Globus pallidus (tissue), 1 donor: ENCODE results near the gene SAC3D1.
A peak's percentile ranks its signal among the peaks of the same experiment; 100 is the strongest.

Experiments used
- DNase-seq: peaks from one replicate; pipeline ENCODE4 v3.0.0-alpha.2; 2015; ENCODE audit warnings: low spot score

Gene SAC3D1

DNA sequence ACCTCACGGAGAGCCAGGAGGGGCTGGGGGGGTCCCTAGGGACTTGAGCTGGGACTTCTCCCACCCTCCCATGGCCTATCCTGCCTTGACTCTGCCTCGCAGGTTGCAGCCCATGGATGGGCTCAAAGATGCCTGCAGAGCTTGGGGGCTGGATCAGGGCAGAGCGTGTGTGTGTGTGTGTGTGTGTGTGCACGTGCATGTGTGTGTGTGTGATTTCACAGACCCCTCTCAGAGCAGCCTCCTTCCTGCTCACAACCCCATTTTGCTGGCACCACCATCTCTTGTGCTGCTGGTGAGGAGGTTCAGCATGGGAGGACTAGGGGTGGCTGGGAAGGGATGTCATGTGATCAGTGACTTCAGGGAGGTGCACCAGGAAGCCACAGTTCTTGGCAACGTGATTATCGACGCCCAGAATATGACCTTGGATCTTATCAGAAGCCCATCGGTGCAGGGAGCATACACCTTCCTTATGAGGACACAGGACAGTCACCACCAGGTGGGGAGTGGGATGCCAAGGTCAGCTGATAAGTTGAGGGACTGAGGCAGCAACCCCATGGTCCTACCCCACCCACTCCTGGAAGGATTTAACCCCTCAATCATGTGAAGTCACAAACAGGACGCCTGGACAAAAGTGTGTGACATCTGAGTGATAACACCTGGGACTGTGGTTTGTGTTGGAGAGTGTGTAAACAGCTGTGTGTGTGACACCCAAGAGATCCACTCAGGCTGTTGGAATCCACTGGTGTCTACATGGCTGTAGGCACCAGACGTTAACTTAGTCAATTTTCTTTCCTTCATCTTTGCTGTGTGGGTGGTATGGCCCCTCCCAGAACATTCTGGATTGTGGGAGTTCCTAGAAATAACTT is 19.2 kb downstream of the SAC3D1 start:
- no peak for DNase-seq

DNA sequence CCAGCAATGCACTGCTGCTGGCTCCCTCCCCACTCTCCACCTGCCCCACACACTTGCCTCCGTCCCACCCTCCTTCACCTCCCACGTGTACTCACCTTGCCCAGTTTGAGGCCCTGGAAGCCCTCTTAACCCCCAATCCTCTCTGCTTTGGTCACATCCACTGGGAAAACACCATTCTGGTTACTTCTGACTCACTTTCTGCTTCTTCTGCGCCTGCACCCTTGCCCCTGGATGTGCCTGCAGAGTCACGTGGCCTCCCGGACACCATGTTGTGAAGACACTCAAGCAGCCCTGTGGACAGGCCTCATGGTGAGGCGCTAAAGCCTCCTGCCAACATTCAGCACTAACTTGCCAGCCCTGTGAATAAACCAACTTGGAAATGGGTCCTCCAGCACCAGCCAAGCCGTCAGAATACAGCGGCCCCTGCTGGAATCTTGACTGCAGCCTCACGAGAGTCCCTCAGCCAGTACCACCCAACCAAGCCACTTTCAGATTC is 20.0 kb downstream of the SAC3D1 start:
- DNase-seq: no peak

DNA sequence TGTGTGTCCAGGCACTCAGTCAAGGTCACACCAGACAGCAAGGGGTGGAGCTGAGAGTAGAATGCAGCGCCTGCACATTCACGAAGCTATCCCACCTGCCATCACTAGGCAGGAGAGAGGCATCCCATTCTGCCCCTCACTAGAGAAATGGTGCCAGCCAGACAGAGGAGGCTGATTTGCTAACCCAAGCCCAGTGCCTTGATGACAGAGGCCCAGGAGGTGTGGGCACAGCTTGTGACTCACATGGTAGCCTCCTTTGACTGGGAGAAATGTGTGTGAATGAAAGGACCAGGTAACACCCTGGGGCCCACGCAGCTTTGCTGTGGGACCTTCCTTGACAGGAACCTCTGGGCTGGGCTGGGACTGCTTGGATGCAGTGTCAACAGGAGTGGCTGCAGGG is 22.5 kb downstream of the SAC3D1 start:
- no peak for DNase-seq

DNA sequence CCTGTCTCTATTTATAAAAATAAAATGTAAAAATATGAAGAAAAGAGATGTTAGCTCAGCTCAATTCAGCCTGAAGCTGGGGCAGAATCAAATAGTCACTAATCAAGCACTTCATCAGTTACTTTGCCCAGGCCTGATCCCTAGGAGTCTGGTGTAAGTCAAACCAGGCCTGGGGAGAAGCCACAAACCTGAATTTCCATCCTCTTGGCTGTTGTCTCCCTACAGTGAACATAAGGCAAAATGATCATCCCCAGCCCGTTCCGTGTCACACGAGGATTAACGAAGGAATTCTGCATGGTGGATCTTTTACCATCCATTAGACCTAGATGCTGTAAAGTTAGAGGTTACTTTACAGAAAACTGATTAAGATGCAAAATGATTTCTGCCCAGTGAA is 23.8 kb downstream of the SAC3D1 start:
- no peak for DNase-seq

DNA sequence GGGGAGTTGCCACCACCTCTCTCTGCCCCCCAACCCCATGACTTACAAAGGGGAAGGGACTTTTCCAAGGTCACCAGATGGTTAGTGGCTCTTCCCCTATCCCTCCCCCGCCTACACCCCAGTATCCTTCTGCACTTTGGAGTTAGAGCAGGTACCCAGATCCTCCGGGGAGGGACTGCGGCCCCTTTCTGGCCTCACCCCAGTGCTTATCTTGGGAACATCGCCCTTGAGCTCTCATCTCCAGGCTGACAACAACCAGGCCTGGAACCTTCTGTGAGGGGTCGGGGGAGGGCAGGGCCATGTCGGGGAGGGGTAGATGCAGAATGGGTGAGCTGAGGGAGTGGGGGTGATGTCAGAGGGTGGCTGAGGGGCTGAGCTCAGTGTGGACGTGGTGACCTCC is 24.8 kb downstream of the SAC3D1 start:
- no peak for DNase-seq

DNA sequence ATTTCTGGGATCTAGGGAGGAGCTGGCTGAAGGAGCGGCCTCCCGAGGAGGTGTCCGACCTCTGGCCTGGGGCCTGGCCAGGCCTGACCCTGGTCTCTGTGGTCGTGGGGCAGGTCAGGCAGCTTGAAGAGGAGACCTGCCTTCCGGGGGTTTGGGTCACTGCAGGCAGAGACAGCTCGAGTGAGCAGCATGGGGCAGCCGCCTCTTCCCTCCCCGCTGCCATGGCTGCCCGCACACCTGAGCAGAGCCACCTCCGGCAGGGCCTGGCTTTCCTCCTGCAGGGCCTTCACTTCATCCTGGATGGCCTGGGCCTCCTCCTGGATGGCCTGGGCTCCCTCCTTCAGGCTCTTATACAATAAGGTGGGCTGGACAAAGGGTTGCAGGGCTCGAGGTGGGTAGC is 25.3 kb downstream of the SAC3D1 start:
- DNase-seq: no peak

DNA sequence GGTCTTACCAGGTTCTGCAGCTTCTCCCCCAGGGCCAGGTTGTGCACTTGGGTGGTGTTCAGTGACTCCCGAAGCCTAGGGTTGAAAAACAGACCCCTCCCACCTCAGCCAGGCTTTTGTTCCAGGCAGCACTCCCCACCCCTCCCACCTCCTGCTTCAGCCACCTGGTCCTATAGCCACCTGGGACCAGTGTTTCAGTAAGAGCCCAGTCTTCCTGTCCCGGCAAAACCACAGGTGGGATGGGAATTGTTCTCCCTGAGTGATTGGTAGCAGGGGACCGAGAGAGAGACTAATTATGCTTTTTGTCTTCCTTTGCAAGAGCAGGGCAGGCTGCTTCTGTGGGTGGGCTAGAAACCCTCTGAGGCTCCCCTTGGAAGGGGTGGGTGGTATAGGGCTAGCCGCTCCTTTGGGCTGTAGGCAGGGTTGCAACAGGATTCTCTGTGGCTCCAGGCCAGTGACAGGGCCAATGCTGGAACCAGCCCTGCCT is 25.8 kb downstream of the SAC3D1 start:
- DNase-seq: no peak

DNA sequence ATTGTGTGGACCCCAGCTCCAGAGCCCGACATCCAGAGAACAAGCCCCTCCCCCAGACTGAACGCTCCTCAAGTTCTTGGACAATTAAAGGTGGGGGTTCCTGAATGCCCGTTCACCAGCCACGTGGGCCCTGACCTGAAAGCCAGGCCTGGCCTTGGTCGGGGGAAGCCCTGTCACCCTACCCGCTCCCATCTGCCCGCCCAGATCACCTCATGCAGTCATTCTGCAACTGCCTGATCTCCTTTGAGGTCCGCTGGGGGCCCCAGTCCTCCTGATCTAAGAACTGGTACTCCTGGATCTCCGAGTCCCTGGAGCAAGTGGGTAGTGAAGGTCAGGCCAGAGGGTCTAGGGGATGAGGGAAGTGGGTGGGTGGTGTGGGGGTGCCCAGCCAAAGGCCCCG is 26.4 kb downstream of the SAC3D1 start:
- DNase-seq: no peak

DNA sequence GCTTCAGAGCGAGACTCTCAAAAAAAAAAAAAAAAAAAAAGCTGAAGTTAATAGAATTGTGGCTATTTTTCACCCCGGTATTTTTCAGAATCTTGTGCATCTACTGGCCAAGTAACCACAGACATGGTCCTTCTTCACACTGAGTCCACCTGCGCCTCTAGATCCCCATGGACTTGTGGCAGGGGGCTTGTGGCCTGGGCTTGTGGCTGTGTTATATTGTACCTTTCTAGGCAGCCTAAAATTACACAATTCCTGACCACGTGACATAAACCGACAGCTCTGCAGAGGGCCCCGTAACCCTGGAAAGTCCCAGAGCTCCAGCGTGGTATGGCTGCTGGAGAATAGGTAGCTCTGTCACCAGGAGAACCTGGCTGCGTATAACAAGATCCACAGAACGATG is 28.2 kb downstream of the SAC3D1 start:
- DNase-seq: no peak

DNA sequence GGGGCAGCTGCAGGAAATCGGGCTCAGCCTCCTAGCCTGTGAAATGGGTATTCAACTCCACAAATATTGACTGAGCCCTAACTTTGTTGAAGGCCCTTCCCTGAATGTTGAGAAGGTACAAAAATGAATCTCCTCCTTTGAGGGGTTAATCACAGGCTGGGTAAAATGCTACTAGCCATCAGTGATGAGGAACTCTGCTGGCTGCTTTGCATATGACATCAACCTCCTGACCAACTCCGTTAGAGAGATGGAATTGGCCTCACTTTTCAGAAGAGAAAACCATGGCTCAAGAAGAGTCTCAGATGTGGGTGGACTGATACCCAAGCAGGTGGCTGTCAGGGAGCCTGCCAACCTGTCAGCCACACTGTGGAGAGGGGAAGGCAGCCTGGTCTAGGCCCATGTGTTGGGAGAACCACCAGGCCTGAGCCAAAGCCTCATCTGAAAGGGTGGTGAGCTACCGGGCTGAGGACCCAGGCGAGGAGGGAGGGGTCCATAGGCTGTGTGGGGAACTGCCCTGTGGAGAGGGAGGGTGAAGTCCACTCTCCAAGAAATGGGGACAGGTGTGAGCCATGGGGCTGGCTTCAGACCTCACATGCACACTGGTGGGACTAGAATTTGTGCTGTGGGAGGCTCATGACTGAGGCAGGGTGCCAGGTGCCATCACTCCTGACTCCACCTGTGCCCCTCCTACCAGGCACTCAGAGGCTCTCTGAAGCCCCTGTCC is 31.1 kb downstream of the SAC3D1 start:
- no peak for DNase-seq

DNA sequence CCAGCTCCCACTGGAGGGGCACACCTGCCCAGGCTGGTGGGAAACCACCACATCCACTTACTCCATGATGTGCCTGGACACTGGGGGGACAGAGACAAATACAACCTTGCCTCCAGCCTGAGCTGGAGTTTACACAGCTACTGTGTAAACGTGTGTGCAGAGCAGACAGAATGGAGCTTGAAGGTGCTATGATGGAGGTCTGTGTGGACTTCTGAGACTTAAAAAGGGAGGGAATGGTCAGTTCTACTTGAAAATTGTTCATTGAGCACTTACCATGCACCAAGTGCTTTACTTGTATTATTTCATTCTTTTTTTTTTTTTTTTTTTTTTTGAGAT is 31.6 kb downstream of the SAC3D1 start:
- no peak for DNase-seq

DNA sequence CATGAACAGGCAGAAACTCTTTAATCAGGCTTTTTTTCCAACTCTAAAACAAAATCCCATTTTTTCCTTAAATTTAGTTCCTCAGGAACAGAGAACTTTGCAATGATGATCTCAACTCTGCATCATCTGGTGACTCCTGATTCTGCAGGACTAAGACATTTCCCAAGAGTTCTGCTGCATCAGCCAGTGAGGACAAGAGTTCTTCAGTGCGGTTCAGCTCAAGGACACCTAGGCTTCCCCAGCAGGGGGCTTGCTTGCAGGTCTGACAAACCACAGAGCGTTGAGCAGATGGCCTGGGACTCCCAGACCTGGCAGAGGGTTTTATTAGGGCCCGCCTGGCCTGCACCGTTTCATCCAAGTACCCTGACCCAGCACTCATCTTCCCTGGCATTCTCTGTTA is 36.4 kb downstream of the SAC3D1 start:
- no peak for DNase-seq

DNA sequence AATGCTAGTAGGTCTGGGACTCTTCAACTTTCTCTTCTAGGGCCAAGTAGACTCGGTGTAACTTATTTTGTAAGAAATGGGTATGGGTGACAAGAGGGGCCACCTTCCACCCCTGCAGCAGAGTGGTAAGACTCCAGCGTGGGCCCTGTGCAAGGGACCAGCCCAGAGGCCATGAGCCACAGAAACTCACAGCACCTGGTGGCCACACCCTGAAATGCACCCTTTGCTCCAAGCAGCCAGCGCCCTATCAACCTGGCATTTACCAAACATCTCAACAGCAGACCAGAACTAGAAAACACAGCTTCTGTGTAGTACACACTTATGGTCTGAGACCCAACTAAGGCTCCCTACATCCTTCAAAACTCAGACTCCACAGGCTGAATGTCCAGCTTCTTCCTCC is 37.1 kb downstream of the SAC3D1 start:
- DNase-seq: no peak

DNA sequence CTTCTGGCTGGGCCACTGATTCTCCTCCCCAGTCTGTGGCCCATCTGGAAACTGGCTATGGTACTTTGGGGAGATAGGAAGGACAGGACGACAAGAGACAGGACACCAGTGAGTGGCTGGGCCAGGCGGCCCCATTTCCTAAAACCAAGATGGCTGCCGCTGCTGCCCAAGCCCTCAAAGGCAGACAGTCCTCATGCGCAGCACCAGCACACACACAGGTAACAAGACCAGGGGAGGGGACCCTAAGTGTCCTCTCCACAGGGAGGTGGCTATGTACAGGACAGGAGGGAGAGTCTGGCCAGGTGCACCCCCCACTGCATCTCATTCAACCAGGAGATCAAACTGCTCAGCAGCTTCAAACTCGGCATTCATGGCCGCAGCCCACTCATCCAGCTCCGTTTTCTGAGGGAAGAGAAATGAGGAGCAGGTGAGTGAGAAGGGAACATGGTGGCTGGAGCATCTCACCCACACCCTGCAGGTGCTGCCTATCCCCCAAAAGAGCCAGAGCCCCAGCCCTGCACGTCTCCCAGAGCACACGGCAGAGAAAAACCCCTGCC is 37.9 kb downstream of the SAC3D1 start:
- DNase-seq: no peak

DNA sequence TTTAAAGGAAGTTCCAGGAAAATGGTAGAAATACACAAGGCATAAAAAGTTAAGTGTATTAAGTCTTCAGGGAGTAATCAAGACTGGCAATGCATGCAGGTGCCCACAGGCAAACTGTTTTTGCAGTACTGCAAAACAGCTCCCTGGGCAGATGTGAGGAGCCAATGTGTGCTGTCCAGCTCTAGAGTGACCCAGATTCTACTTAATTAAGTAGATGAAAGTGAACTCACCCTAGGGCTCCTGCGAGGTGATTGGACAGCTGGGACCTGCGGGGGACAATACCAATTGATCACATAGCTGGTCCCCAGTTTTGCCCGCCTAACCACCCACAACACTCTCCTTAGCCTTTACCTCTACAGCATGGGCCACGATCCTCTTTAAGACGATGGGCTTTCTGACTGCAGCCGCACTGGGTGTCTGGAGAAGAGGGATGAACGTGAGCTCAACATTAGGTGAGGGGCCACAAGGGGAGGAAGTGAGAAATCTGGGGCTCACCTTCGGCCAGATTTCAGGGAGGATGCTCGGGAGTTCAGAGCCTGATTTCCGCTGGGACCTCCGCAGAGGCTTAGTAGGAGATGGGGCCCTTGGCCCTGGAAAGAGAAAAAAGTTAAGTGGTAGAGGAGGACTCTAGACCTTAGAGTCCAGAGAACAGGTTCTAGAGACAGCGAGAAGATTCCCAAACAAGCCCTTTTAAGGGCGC is 42.3 kb downstream of the SAC3D1 start:
- no peak for DNase-seq

DNA sequence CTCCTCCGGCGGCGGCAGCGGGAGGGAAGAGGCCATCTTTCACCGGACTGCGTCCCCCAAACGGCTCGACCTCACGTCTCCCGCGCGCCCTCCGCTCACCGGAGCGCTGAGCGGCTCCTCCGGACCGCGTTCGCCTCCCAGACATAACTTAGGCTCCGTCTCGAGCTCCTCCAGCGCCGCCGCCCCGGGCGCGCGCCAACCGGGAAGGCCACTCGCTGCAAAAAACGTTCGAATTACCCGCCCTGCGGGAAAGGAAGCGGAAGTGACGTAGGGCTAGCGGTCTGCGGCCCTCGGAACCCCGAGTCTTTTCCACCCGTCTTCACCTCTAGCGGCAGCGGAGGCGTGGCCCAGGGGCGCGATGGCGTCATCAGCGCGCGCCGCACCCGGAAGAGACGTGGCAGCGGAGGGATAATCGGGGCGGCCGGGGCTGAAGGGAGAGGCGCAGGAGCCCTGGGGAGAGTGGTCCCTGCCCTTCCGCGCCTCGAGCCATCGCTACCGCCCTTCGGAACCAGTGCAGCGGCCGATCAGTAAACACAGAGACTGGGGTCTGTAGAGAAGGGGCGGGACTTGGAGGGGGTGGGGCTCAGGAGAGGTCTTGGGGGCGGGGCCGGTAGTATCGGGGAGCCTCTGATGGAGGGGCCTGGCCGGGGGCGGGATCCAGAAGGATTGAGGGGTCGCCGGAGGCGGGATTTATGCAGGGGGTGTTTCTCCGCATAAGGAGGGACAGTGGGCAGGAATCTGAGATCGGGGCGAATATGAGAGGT is 43.0 kb downstream of the SAC3D1 start, which contains the start of the genes CDCA5 and ZFPL1:
CDCA5 (minus strand) TSS at position 207 of the 764 bp plus-strand sequence; CDS start at position 145, 62 bp downstream.
ZFPL1 (plus strand) TSS at position 389 of the 764 bp plus-strand sequence. CDS start 477 bp downstream, outside the sequence.
- peak; percentile 92 for DNase-seq

DNA sequence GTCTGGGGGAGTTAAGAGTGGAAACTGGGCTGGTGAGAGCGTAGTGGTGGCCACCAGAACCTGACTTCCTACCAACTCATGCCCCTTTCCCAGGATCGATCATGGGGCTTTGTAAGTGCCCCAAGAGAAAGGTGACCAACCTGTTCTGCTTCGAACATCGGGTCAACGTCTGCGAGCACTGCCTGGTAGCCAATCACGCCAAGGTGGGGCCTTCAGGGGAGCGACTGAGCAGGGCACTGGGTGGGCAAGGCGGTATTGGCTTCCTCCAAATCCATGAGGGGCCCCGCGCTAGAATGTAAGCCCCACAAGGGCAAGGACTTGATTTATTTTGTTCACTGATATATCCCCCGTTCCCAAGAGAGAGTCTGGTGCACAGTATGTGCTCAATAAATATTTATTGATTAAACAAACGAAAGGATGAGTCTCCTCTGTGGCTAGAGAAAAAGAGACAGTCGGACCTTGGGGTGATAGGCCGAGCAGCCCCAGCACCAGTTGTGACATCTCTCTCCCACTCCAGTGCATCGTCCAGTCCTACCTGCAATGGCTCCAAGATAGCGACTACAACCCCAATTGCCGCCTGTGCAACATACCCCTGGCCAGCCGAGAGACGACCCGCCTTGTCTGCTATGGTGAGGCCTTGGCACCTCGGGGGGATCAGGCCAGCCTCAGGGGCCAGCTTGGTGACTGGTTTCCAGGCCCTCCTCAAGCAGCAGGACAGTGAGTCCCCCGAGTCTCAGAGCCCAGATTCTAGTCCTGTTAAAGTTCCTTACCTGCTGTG is 43.8 kb downstream of the SAC3D1 start:
- DNase-seq: no peak

DNA sequence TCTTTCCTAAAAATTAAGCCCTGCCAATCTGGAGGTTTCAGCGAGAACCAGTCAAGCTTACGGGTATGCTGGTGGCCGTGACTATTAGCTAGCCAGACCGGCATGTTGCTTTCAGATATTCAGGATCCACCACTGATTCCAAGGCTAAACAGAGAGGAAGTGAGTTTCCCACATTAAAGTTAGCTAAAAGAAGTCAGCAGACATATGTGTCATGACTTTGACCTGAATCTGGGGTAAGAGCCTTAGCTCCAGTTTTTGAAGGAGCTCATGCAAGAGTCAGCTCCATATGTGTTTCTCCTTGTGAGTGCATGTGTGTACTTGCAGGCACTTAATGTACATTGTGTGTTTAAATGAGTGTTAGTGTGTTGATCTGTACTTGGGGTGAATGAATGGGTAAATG is 44.4 kb downstream of the SAC3D1 start:
- no peak for DNase-seq

DNA sequence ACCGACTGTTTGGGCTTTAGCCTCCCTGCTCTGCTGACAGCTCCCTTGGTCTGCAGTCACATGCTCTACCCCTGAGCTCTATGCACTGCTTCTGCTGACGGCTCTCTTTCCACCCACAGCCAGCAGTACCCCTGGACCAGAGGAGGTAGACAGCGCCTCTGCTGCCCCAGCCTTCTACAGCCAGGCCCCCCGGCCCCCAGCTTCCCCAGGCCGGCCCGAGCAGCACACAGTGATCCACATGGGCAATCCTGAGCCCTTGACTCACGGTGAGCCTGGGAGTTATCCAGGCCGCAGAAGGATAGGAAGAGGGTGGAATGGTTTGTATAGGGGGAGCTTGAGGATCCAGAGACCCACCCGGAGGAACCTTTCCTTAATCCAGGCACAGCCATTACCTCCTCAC is 45.8 kb downstream of the SAC3D1 start:
- no peak for DNase-seq

DNA sequence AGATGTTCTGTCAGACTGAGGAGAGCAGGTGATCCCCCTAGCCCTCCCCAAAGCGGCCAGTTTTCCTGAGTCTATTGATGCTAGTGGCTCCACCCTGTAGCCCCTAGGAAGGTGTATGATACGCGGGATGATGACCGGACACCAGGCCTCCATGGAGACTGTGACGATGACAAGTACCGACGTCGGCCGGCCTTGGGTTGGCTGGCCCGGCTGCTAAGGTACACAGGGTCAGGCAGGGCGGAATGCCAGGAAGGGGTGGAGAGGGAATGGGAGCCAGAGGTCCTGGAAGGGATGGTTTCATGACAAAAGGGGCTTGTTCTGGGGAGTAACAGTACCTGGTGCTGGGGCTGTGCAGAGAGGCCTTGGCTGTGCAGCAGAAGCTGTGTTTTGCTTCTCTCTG is 46.2 kb downstream of the SAC3D1 start:
- no peak for DNase-seq

DNA sequence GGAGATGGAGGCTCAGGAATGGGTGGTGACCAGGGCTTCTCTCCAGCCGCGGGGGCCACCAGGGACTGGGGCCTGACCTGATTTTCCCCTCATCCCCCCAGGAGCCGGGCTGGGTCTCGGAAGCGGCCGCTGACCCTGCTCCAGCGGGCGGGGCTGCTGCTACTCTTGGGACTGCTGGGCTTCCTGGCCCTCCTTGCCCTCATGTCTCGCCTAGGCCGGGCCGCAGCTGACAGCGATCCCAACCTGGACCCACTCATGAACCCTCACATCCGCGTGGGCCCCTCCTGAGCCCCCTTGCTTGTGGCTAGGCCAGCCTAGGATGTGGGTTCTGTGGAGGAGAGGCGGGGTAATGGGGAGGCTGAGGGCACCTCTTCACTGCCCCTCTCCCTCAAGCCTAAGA is 46.8 kb downstream of the SAC3D1 start:
- DNase-seq: no peak
